ENCODE results near the gene NPAP1.

The NPAP1 gene

DNA sequence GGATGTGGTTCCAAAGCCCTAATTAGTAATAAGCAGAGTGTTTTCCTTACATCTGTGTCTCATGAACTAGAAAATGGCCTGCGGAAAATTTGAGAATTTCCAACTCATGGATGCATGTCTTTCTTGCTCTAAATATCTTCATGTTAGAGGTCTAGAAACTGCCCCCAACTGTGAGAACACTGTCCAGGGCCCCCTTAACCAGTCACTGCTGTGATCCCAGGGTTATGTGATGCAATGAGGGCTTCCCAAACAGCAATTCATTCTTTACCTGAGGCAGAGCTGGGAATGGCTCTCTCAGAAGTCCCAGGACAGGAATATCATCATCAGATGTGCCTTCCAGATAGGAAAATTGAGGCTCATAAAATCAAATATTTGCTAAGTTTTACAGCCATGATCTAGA lies 8.2 kb downstream of the NPAP1 start:
- Histone ChIP-seq H3K27ac (ENCODE audit: low read length) (no peak overlapping the region), H3K9ac (ENCODE audit: low read length) (no peak overlapping the region), H3K36me3 (replicated peaks; ENCODE audit: insufficient read depth, low read length) (no peaks in the 10 kb centered on the region), H3K27me3 (replicated peaks; ENCODE audit: insufficient read depth, low read length) (no peaks in the 10 kb centered on the region), H3F3A (ENCODE audit: insufficient read depth, low read length) (no peaks in the 10 kb centered on the region), H3K4me1 (ENCODE audit: low read length) (no peaks in the 10 kb centered on the region), H2AFZ (ENCODE audit: low read length) (no peak overlapping the region), H3K9me3 (replicated peaks; ENCODE audit: insufficient read depth, low read length) (no peaks in the 10 kb centered on the region), H3K4me3 (ENCODE audit: low read length) (no peak overlapping the region), H3K4me2 (ENCODE audit: low read depth, low read length) (no peak overlapping the region), H3K79me2 (ENCODE audit: low read length) (no peaks in the 10 kb centered on the region), H4K20me1 (ENCODE audit: insufficient read depth, low read length) (no peaks in the 10 kb centered on the region), H3K9me2 (replicated peaks; ENCODE audit: insufficient read depth, low read length) (no peaks in the 10 kb centered on the region)
- TF ChIP-seq EZH2phosphoT487 (IDR thresholded peaks at IDR 0.05; ENCODE audit: low read length) (no peak), EZH2 (optimal IDR thresholded peaks at IDR 0.05; ENCODE audit: low read depth, low read length) (no peak)
- TF ChIP-seq, protein P1, sequence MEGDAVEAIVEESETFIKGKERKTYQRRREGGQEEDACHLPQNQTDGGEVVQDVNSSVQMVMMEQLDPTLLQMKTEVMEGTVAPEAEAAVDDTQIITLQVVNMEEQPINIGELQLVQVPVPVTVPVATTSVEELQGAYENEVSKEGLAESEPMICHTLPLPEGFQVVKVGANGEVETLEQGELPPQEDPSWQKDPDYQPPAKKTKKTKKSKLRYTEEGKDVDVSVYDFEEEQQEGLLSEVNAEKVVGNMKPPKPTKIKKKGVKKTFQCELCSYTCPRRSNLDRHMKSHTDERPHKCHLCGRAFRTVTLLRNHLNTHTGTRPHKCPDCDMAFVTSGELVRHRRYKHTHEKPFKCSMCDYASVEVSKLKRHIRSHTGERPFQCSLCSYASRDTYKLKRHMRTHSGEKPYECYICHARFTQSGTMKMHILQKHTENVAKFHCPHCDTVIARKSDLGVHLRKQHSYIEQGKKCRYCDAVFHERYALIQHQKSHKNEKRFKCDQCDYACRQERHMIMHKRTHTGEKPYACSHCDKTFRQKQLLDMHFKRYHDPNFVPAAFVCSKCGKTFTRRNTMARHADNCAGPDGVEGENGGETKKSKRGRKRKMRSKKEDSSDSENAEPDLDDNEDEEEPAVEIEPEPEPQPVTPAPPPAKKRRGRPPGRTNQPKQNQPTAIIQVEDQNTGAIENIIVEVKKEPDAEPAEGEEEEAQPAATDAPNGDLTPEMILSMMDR (IDR thresholded peaks at IDR 0.05; ENCODE audit: low read length): no peak
- DNase-seq: no peak

DNA sequence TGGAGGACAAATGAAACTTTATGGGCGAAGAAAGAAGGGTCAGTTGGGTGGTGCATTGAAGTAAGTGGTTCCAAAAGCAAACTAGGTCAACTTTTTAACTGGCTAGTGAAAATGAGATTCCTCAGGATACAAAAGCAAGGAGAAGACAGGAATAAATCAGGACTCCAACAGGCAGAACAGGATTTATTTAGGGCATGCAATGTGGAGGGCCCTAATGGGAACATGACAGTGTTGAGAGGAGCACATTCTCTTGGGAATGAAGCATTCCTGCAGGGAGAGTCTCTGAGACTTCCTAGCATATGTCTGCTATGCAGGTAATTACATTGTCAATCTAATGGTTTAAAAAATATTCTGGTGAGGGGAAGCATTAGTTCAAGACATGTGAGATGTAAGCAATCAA lies 8.7 kb downstream of the NPAP1 start:
- no peaks in the 10 kb centered on the region for H3K9me3 ChIP-seq (replicated peaks; ENCODE audit: insufficient read depth, low read length)
- H3K27me3 ChIP-seq (replicated peaks; ENCODE audit: insufficient read depth, low read length): no peaks in the 10 kb centered on the region
- no peak for DNase-seq
- no peak overlapping the region for H3K4me3 ChIP-seq (ENCODE audit: low read length)
- no peaks in the 10 kb centered on the region for H3K4me1 ChIP-seq (ENCODE audit: low read length)
- TF ChIP-seq EZH2phosphoT487 (IDR thresholded peaks at IDR 0.05; ENCODE audit: low read length) (no peak), EZH2 (optimal IDR thresholded peaks at IDR 0.05; ENCODE audit: low read depth, low read length) (no peak)
- TF ChIP-seq, protein P1 (IDR thresholded peaks at IDR 0.05; ENCODE audit: low read length): no peak
- H3K27ac ChIP-seq (ENCODE audit: low read length): no peak overlapping the region
- no peak overlapping the region for H2AFZ ChIP-seq (ENCODE audit: low read length)
- H3K36me3 ChIP-seq (replicated peaks; ENCODE audit: insufficient read depth, low read length): no peaks in the 10 kb centered on the region
- no peak overlapping the region for H3K4me2 ChIP-seq (ENCODE audit: low read depth, low read length)
- no peak overlapping the region for H3K9ac ChIP-seq (ENCODE audit: low read length)
- H3K9me2 ChIP-seq (replicated peaks; ENCODE audit: insufficient read depth, low read length): no peaks in the 10 kb centered on the region
- H4K20me1 ChIP-seq (ENCODE audit: insufficient read depth, low read length): no peaks in the 10 kb centered on the region
- no peaks in the 10 kb centered on the region for H3K79me2 ChIP-seq (ENCODE audit: low read length)
- H3F3A ChIP-seq (ENCODE audit: insufficient read depth, low read length): no peaks in the 10 kb centered on the region

DNA sequence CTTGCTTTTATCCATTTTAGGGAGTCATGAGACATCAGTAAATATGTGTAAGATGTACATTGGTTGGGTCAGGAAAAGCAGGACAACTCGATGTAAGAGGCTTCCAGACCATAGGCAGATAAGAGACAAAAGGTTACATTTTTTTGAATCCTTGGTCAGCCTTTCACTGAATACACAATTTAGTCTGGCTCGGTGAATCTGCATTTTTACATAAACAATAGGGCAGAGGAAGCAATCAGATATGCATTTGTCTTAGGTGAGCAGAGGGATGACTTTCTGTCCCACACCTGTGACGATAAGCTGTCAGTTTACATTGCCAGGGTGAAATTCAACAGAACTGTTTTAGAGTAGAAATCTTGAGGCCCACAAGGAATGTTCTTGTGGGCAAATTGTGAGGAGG lies 20.6 kb downstream of the NPAP1 start:
- Histone ChIP-seq H3K4me1 (ENCODE audit: low read length) (no peaks in the 10 kb centered on the region), H2AFZ (ENCODE audit: low read length) (no peak overlapping the region), H4K20me1 (ENCODE audit: insufficient read depth, low read length) (no peaks in the 10 kb centered on the region), H3K9me3 (replicated peaks; ENCODE audit: insufficient read depth, low read length) (no peaks in the 10 kb centered on the region), H3K9ac (ENCODE audit: low read length) (no peak overlapping the region), H3K79me2 (ENCODE audit: low read length) (no peaks in the 10 kb centered on the region), H3F3A (ENCODE audit: insufficient read depth, low read length) (no peaks in the 10 kb centered on the region), H3K4me2 (ENCODE audit: low read depth, low read length) (no peak overlapping the region), H3K27me3 (replicated peaks; ENCODE audit: insufficient read depth, low read length) (no peaks in the 10 kb centered on the region), H3K27ac (ENCODE audit: low read length) (no peak overlapping the region), H3K9me2 (replicated peaks; ENCODE audit: insufficient read depth, low read length) (no peaks in the 10 kb centered on the region), H3K36me3 (replicated peaks; ENCODE audit: insufficient read depth, low read length) (no peaks in the 10 kb centered on the region), H3K4me3 (ENCODE audit: low read length) (no peak overlapping the region)
- TF ChIP-seq EZH2 (optimal IDR thresholded peaks at IDR 0.05; ENCODE audit: low read depth, low read length) (no peak), EZH2phosphoT487 (IDR thresholded peaks at IDR 0.05; ENCODE audit: low read length) (no peak)
- TF ChIP-seq, protein P1 (IDR thresholded peaks at IDR 0.05; ENCODE audit: low read length): no peak
- no peak for DNase-seq

Measured in MM.1S (cell line).